Spleen (tissue), 11 donors: ENCODE data around the gene LRRC4C. TPM values are rescaled to one million over a fixed set of nuclear protein-coding genes. Genes with fewer than 3 reads are reported as not detected.

Experiments used
- DNase-seq: peaks from one replicate; pipeline ENCODE4 v3.0.0-alpha.2; 2020
- H3K27ac ChIP-seq, 8 donors: fragments of 200-600 bp; sonication (generic) in 7 of 8; 1 replicate in 4 of 8; 2 replicates in 4 of 8; pipeline versions ENCODE4 v1.5.0 to v1.8.0; 2016 to 2021; ENCODE audit warnings: inconsistent platforms in 4 of 8, mild to moderate bottlenecking in 4 of 8, moderate library complexity in 1 of 8
- H3K27me3 ChIP-seq, 7 donors: fragments of 200-600 bp; sonication (generic) in 6 of 7; replicated peaks in 1 of 7; 1 replicate in 4 of 7; 2 replicates in 3 of 7; pipeline versions ENCODE4 v1.5.0 to v1.8.0; 2016 to 2021; ENCODE audit warnings: inconsistent platforms in 3 of 7, mild to moderate bottlenecking in 1 of 7
- H3K36me3 ChIP-seq, 6 donors: fragments of 200-600 bp; sonication (generic) in 5 of 6; 1 replicate in 4 of 6; 2 replicates in 2 of 6; pipeline versions ENCODE4 v1.5.0 to v1.8.0; 2016 to 2021; ENCODE audit warnings: inconsistent platforms in 2 of 6
- H3K4me1 ChIP-seq, 6 donors: fragments of 200-600 bp; sonication (generic) in 5 of 6; 1 replicate in 3 of 6; 2 replicates in 3 of 6; pipeline versions ENCODE4 v1.5.0 to v1.8.0; 2016 to 2021; ENCODE audit warnings: inconsistent platforms in 3 of 6
- H3K4me3 ChIP-seq, 8 donors: fragments of 200-600 bp; sonication (generic) in 7 of 8; 1 replicate in 4 of 8; 2 replicates in 4 of 8; pipeline versions ENCODE4 v1.5.0 to v1.8.0; 2016 to 2021; ENCODE audit warnings: inconsistent platforms in 4 of 8, mild to moderate bottlenecking in 4 of 8, moderate library complexity in 2 of 8
- H3K9me3 ChIP-seq, 8 donors: fragments of 200-600 bp; sonication (generic) in 7 of 8; 1 replicate in 4 of 8; 2 replicates in 4 of 8; pipeline versions ENCODE4 v1.5.0 to v1.8.0; 2016 to 2021; ENCODE audit warnings: inconsistent platforms in 4 of 8
- POLR2A ChIP-seq, 3 donors: fragments of 450-650 bp; IDR thresholded peaks; one replicate each; pipeline ENCODE4 v1.5.1; 2017; ENCODE audit warnings: antibody characterized with exemption in 3 of 3, mild to moderate bottlenecking in 1 of 3
- POLR2AphosphoS5 ChIP-seq, 3 donors: sonication (generic); formaldehyde crosslinking; IDR thresholded peaks; one replicate each; pipeline ENCODE4 v1.5.1; 2017; ENCODE audit warnings: antibody characterized with exemption in 3 of 3
- WGBS, 5 donors: extraction: QIAGEN DNeasy Blood & Tissue Kit in 3 of 5; methylation state at CpG; one replicate each; pipeline versions ENCODE4 v1.1.5 to v1.1.7; 2013 to 2018; 5-methylcytosine and 5-hydroxymethylcytosine counted together
- intact Hi-C: fragments of 100-400 bp; cut with DNase I; formaldehyde crosslinking; loops from one replicate; pipeline ENCODE4 v1.15.0; 2023; ENCODE audit warnings: low total_unique reads
- polyA plus RNA-seq, 3 donors: library from polyadenylated mRNA; stranded (reverse); fragments of 200-250 nt; gene quantifications; one replicate each; pipeline ENCODE4 v1.2.1, GENCODE V29; 2013
- total RNA-seq, 7 donors: library from RNA; depleted of rRNA in 3 of 7; stranded (reverse); fragments of >200 nt in 3 of 7; fragmentation: NEBNext Ultra II Directional in 4 of 7; extraction: Animal tissue kit (Norgen Biotek cat#: 25700) in 4 of 7; gene quantifications; one replicate each; pipeline versions ENCODE4 v1.1.0 to v1.2.1, GENCODE V29; 2016 to 2021
- TF ChIP-seq, protein P1 (sequence below), 11 experiments: fragments of 200-600 bp in 7 of 11; fragments of 450-650 bp in 4 of 11; sonication (generic) in 4 of 11; IDR thresholded peaks in 8 of 11; conservative IDR thresholded peaks in 3 of 11; 1 replicate in 7 of 11; 2 replicates in 4 of 11; pipeline versions ENCODE4 v1.4.0 to v1.8.0; 2016 to 2021; ENCODE audit warnings: antibody characterized with exemption in 11 of 11, inconsistent platforms in 4 of 11, mild to moderate bottlenecking in 1 of 11
- donor health status: healthy with polysubstance abuse.
- donor health status: DM: no; HTN: no; CAD: no; lungs with moderate emphysema.
- donor health status: DM: no; HTN: no; CAD: no.
- donor health status: Bipolar disorder and iron deficiency.
- donor health status: healthy.
- donor health status: DM: no; HTN: no; CAD: no.
- donor health status: DM: yes; HTN: yes; CAD: no.

The LRRC4C gene
- total and polyA plus RNA-seq, 10 donors = 0.15 to 8.9 (median 1.9) TPM

DNA sequence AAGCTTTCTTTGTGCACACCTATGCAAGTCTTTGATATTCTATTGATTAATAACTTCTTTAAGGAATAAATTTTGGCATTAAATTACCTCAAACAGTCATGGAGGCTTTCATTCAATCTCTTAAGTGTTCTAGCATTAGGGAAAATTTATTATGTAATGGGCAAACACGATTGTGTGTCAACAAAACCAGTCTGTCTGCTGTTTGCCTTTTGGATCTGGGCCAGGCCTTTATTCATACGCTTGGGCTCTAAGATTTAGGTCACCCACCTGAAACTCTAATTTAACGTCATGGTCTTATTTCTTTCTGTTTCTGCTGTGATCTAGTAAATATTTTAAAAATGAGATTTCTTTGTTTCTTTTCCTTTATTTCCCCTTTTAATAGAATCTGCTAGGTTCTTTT, 1270.6 kb downstream of the LRRC4C start:
- H3K27me3 ChIP-seq = no peaks in the 10 kb centered on the region
- 71 to 78% (median 75%) methylated on average over 3 of the region's 3 CpGs for WGBS, 5 donors
- H3K4me1 ChIP-seq = no peaks in the 10 kb centered on the region
- H3K9me3 ChIP-seq = no peaks in the 10 kb centered on the region
- intact Hi-C loops = no loop called here
- TF ChIP-seq POLR2A (IDR thresholded peaks at IDR 0.05) (no peak), POLR2AphosphoS5 (IDR thresholded peaks at IDR 0.05) (no peak)
- TF ChIP-seq, protein P1, sequence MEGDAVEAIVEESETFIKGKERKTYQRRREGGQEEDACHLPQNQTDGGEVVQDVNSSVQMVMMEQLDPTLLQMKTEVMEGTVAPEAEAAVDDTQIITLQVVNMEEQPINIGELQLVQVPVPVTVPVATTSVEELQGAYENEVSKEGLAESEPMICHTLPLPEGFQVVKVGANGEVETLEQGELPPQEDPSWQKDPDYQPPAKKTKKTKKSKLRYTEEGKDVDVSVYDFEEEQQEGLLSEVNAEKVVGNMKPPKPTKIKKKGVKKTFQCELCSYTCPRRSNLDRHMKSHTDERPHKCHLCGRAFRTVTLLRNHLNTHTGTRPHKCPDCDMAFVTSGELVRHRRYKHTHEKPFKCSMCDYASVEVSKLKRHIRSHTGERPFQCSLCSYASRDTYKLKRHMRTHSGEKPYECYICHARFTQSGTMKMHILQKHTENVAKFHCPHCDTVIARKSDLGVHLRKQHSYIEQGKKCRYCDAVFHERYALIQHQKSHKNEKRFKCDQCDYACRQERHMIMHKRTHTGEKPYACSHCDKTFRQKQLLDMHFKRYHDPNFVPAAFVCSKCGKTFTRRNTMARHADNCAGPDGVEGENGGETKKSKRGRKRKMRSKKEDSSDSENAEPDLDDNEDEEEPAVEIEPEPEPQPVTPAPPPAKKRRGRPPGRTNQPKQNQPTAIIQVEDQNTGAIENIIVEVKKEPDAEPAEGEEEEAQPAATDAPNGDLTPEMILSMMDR (IDR thresholded peaks at IDR 0.05 in 8 of 11, conservative IDR thresholded peaks at IDR 0.05 in 3 of 11) = no peak
- no peak overlapping the region for H3K27ac ChIP-seq
- no peak for DNase-seq
- H3K4me3 ChIP-seq = no peak overlapping the region
- no peaks in the 10 kb centered on the region for H3K36me3 ChIP-seq

DNA sequence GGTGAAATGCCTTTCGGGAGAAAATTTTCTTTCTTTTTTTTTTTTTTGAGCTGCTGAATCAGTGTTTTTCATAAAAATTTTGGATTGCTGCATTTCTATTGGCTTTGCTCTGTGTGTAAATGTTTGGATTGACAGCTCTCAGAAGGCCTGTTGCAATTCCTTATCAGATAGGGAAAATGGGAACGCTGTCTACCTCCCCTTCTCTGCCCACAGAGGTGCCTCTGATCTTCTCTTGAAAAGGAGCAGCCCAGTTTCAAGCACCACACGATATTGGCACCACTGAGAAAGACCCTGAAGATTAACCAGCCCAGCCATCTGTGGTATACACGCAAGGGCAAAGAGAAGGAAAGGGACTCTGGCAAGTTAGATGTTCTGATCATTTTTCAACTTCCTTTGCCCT, 1272.2 kb downstream of the LRRC4C start:
- no peaks in the 10 kb centered on the region for H3K4me1 ChIP-seq
- no peak for DNase-seq
- H3K27me3 ChIP-seq = no peaks in the 10 kb centered on the region
- H3K27ac ChIP-seq = no peak overlapping the region
- intact Hi-C loops = no loop called here
- H3K4me3 ChIP-seq = no peak overlapping the region
- H3K9me3 ChIP-seq = no peaks in the 10 kb centered on the region
- no peaks in the 10 kb centered on the region for H3K36me3 ChIP-seq
- WGBS, 5 donors = 57 to 70% (median 64%) methylated on average over 4 of the region's 4 CpGs
- TF ChIP-seq, protein P1 (IDR thresholded peaks at IDR 0.05 in 8 of 11, conservative IDR thresholded peaks at IDR 0.05 in 3 of 11) = no peak

DNA sequence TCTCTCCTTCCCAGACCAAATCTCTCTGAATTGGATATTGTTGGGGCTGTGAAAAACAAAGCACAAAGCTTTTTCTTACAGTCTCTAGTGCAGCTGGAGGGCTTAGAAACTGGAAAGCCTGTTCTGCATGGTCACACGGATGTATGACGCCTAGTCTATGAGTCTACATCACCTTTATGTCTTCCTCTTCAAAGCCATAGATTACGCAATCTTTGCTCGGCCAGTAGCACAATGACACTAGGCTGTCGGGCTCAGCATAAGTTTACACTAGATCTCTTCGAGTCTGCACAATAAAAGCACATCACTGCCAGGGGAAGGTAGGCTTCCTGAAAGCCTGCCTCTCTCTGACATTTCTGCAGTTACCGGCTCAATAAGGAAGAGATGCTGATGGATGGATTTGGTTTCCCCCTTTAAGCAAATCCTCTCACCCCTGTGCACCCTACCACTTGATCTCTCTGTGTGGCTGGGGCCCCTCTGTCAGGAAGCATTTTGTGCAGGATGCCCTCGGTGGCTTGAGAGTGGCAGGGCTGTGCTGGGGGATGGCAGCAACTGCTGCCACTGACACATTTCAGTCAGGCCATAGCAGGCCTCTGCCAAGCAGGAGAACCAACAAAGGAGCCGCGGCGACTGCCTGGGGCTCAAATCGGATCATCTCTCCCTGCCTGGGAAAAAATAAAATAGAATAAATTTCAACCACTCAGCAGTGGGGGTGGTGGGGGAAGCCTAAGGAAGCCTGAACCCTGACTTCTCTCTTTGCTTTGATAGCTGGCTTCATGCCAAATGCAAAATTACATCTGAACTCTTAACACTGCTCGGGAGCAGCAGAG, 1272.8 kb downstream of the LRRC4C start:
- no peaks in the 10 kb centered on the region for H3K27me3 ChIP-seq
- intact Hi-C loops = no loop called here
- H3K27ac ChIP-seq = no peak overlapping the region
- 56 to 67% (median 60%) methylated on average over 13 of the region's 13 CpGs for WGBS, 5 donors
- H3K4me3 ChIP-seq = no peak overlapping the region
- no peak for DNase-seq
- H3K4me1 ChIP-seq = no peaks in the 10 kb centered on the region
- H3K36me3 ChIP-seq = no peaks in the 10 kb centered on the region
- H3K9me3 ChIP-seq = no peaks in the 10 kb centered on the region
- TF ChIP-seq POLR2AphosphoS5 (IDR thresholded peaks at IDR 0.05) (no peak), POLR2A (IDR thresholded peaks at IDR 0.05) (no peak)
- TF ChIP-seq, protein P1 (IDR thresholded peaks at IDR 0.05 in 8 of 11, conservative IDR thresholded peaks at IDR 0.05 in 3 of 11) = no peak

DNA sequence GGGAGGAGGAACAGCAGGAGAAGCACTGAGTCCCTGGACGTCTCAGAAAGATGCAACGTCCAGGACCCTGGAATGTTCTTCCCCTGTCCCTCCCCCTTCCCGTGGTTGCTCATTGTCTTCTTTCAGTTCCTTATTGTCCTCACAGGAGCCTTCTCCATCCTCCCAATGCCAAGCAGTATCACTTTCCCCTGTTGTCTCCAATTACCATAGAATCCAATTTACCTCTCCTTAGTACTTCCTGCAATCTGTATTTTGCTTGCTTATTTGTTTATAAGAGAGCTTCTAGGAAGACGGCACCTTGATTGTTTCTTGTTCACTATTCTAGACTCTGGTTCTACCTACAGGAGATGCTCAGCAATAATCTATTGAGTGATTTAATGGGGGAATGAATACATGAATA, 1273.7 kb downstream of the LRRC4C start:
- Histone ChIP-seq H3K27me3 (no peaks in the 10 kb centered on the region), H3K4me3 (no peak overlapping the region), H3K9me3 (no peaks in the 10 kb centered on the region), H3K27ac (no peak overlapping the region), H3K4me1 (no peaks in the 10 kb centered on the region), H3K36me3 (no peaks in the 10 kb centered on the region)
- TF ChIP-seq POLR2A (IDR thresholded peaks at IDR 0.05) (no peak), POLR2AphosphoS5 (IDR thresholded peaks at IDR 0.05) (no peak)
- TF ChIP-seq, protein P1 (IDR thresholded peaks at IDR 0.05 in 8 of 11, conservative IDR thresholded peaks at IDR 0.05 in 3 of 11) = no peak
- intact Hi-C loops = no loop called here
- WGBS, 5 donors = 63 to 83% (median 75%) methylated on average over 4 of the region's 4 CpGs
- DNase-seq = no peak
